H1 (cell line): ENCODE measurements around the gene GOLGA6L10.
A peak's percentile ranks its signal among the peaks of the same experiment; 100 is the strongest.

Experiments used
- CBX8 ChIP-seq: fragments of 300-800, 300-1000 bp; sonication (generic); IDR thresholded peaks from 2 replicates; pipeline ENCODE4 v1.7.1; 2016; ENCODE audit warnings: low read depth, low read length, borderline replicate concordance
- MAFK ChIP-seq: IDR thresholded peaks from 2 replicates; pipeline ENCODE4 v1.6.1; 2012; ENCODE audit warnings: low read depth, mild to moderate bottlenecking, improper control_type of control experiment, low read length
- POLR2A ChIP-seq, 2 experiments: IDR thresholded peaks; 1 replicate in 1 of 2; 2 replicates in 1 of 2; pipeline ENCODE4 v1.6.1; 2011; ENCODE audit warnings: low read depth in 2 of 2, low read length in 2 of 2, mild to moderate bottlenecking in 2 of 2; ENCODE audit errors: control extremely low read depth in 1 of 2
- POLR2AphosphoS5 ChIP-seq: IDR thresholded peaks from 2 replicates; pipeline ENCODE4 v1.6.1; 2011; ENCODE audit warnings: low read depth, low read length
- SP4 ChIP-seq: IDR thresholded peaks from 2 replicates; pipeline ENCODE4 v1.6.1; 2012; ENCODE audit warnings: low read length, inconsistent platforms
- TAF7 ChIP-seq: optimal IDR thresholded peaks from 2 replicates; pipeline ENCODE3; 2011; ENCODE audit warnings: low read depth, mild to moderate bottlenecking, inconsistent platforms, low read length, moderate library complexity, borderline replicate concordance
- TF ChIP-seq, protein P1 (sequence below), 3 experiments: IDR thresholded peaks; 1 replicate in 2 of 3; 2 replicates in 1 of 3; pipeline versions ENCODE4 v1.5.1 to v1.6.1; 2011; ENCODE audit warnings: low read length in 3 of 3, mild to moderate bottlenecking in 3 of 3, inconsistent platforms in 2 of 3, low read depth in 1 of 3, moderate library complexity in 1 of 3; ENCODE audit not compliant: insufficient read depth in 1 of 3; ENCODE audit errors: control extremely low read depth in 1 of 3

DNA sequence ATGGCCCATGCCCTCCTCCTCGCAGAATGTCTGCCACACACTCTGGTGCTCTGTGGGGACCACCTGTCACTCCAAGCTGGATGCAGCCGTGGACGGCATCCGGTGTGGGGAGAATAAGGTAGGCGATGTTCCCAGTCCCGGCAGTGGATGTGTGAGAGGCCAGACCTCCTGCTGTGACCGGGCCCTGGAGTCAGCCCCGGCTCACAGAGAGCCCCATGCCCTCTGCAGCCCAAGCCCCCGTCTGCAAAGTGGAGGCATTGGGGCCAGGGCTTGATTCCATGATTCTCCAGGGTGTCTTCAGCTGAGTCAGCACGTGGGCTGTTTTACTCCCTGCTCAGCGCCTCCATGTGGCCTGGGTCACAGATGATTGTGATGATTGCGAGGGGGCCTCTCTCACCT, 32.2 kb downstream of the GOLGA6L10 start:
- TF ChIP-seq, protein P1, sequence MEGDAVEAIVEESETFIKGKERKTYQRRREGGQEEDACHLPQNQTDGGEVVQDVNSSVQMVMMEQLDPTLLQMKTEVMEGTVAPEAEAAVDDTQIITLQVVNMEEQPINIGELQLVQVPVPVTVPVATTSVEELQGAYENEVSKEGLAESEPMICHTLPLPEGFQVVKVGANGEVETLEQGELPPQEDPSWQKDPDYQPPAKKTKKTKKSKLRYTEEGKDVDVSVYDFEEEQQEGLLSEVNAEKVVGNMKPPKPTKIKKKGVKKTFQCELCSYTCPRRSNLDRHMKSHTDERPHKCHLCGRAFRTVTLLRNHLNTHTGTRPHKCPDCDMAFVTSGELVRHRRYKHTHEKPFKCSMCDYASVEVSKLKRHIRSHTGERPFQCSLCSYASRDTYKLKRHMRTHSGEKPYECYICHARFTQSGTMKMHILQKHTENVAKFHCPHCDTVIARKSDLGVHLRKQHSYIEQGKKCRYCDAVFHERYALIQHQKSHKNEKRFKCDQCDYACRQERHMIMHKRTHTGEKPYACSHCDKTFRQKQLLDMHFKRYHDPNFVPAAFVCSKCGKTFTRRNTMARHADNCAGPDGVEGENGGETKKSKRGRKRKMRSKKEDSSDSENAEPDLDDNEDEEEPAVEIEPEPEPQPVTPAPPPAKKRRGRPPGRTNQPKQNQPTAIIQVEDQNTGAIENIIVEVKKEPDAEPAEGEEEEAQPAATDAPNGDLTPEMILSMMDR (IDR thresholded peaks at IDR 0.05; ENCODE audit: control extremely low read depth in 1 of 3, insufficient read depth in 1 of 3, low read depth in 1 of 3, low read length in 3 of 3) = peak in 1 of 3 experiments; percentile 3; a peak in 1 of 4 replicates
- TF ChIP-seq POLR2AphosphoS5 = no peak
- no peak for TF ChIP-seq POLR2A (IDR thresholded peaks at IDR 0.05; ENCODE audit: control extremely low read depth in 1 of 2, low read depth in 2 of 2, low read length in 2 of 2)
- no peak for TF ChIP-seq TAF7
- no peak for TF ChIP-seq CBX8
- TF ChIP-seq MAFK = peak; percentile 67; the same call in 1 of the 2 replicates
- no peak for TF ChIP-seq SP4
